Measurements from ENCODE around the gene PGBD5.

Gene PGBD5

DNA sequence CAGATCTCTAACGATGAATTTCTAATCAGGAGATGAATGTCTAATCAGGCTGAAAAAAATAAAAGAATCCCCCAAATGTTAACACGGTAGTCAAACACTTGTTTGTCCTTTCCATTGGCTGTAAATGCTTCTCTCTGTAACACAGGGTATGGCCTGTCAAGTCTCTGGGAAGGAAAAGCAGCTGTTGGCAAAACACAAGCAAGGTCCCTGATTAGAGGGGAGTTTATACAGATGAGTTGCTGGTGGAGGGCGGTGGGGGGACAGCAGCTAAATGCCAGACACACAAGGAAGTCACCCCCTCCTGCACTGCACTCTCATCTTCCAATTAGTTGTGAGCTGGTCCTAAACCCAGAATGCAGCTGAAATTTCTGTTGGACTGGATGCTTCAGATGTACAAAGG lies 51.0 kb downstream of the PGBD5 start:
- Histone ChIP-seq H3K36me3 (no peaks in the 10 kb centered on the region), H3K9me3 (no peaks in the 10 kb centered on the region), H3K4me3 (ENCODE audit: low read depth in 1 of 2, low read length in 1 of 2) (no peak overlapping the region), H3K27ac (no peak overlapping the region), H3K27me3 (peaks cover 16% of the 10 kb centered on the region), H3K4me1 (ENCODE audit: control insufficient read depth in 1 of 2, insufficient read depth in 1 of 2, low read depth in 1 of 2, low read length in 1 of 2) (no peaks in the 10 kb centered on the region)
- TF ChIP-seq, protein P1, sequence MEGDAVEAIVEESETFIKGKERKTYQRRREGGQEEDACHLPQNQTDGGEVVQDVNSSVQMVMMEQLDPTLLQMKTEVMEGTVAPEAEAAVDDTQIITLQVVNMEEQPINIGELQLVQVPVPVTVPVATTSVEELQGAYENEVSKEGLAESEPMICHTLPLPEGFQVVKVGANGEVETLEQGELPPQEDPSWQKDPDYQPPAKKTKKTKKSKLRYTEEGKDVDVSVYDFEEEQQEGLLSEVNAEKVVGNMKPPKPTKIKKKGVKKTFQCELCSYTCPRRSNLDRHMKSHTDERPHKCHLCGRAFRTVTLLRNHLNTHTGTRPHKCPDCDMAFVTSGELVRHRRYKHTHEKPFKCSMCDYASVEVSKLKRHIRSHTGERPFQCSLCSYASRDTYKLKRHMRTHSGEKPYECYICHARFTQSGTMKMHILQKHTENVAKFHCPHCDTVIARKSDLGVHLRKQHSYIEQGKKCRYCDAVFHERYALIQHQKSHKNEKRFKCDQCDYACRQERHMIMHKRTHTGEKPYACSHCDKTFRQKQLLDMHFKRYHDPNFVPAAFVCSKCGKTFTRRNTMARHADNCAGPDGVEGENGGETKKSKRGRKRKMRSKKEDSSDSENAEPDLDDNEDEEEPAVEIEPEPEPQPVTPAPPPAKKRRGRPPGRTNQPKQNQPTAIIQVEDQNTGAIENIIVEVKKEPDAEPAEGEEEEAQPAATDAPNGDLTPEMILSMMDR (IDR thresholded peaks at IDR 0.05): no peak

DNA sequence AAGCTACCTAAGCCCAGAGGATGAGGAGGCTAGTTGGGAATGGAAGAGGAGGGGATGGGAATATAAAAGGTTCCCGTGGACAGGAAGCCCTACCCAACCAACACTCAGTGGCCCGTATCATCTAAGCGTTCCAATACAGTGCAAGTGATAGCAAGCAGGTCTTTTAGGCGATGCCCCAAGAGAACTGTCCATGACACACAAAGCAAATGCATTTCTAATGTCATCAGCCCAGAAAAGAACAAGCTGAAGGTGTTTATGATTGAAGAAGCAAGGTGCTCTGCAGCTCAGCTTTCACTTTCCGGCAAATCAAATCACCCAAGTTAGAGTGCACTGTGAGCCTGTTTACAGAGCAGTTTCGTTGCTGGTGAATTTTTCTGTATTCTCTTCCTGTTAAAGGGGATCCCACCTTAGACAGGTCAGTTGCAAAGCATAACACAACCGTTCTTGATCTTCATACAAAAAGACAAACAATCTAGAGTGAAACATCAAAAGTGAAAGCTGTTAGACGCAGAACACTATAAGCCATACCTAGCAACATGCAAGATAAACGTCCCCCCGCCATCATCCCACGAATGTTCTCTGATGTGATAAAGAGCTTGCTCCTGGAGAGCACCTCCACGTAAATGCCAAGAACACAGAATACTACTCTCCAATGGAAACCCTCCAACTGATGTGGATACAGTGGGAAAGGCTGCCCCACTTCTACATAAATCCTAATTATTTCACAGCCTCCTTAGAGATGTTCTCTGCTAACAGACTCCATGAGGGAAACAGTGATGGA lies 54.0 kb downstream of the PGBD5 start:
- TF ChIP-seq, protein P1 (IDR thresholded peaks at IDR 0.05): no peak
- no peak overlapping the region for H3K27ac ChIP-seq
- peaks cover 16% of the 10 kb centered on the region for H3K27me3 ChIP-seq
- no peaks in the 10 kb centered on the region for H3K9me3 ChIP-seq
- H3K36me3 ChIP-seq: no peaks in the 10 kb centered on the region
- H3K4me3 ChIP-seq (ENCODE audit: low read depth in 1 of 2, low read length in 1 of 2): no peak overlapping the region
- no peaks in the 10 kb centered on the region for H3K4me1 ChIP-seq (ENCODE audit: control insufficient read depth in 1 of 2, insufficient read depth in 1 of 2, low read depth in 1 of 2, low read length in 1 of 2)

DNA sequence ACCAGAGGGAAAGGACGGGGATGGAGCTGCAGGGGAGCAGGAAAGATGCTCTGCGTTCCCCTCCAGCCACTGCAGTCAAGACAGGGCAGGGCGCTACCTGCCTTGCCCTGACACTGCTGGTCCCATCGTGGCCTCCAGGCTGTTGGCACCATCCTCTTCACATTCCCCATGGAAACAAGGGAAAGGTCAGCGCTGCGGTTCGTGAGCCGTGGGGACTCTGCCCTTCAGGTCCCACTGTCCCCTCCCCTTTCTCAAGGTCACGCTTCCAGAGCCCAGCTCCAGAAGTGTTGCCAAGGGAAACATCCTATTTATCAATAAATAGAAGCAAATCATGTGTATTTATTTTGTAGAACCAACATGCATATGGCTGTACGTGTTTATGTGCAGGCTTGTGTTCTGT lies 56.0 kb downstream of the PGBD5 start:
- H3K4me1 ChIP-seq (ENCODE audit: control insufficient read depth in 1 of 2, insufficient read depth in 1 of 2, low read depth in 1 of 2, low read length in 1 of 2): no peaks in the 10 kb centered on the region
- H3K27ac ChIP-seq: no peak overlapping the region
- no peak overlapping the region for H3K4me3 ChIP-seq (ENCODE audit: low read depth in 1 of 2, low read length in 1 of 2)
- no peaks in the 10 kb centered on the region for H3K9me3 ChIP-seq
- TF ChIP-seq, protein P1 (IDR thresholded peaks at IDR 0.05): no peak
- peaks cover 5% of the 10 kb centered on the region for H3K27me3 ChIP-seq
- H3K36me3 ChIP-seq: no peaks in the 10 kb centered on the region

DNA sequence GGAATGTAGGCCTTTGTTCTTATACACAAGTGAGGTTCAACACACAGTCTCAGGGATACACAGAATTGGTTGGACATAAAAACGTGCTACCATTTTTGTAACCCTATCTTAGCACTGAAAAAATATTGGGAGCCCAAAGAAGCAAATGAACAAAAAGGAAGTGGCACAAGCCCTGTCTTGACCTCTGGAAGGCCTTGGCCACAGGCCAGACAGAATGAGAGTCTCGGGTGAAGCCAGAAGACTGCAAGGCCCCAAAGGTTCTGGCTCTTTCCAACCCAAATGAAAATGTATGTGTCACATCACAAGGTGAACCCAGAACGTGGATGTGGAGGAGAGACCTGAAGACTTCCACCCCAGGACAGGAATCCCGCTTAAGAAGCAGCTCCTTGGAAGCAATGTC lies 57.3 kb downstream of the PGBD5 start:
- Histone ChIP-seq H3K4me3 (ENCODE audit: low read depth in 1 of 2, low read length in 1 of 2) (no peak overlapping the region), H3K27ac (no peak overlapping the region), H3K4me1 (ENCODE audit: control insufficient read depth in 1 of 2, insufficient read depth in 1 of 2, low read depth in 1 of 2, low read length in 1 of 2) (no peaks in the 10 kb centered on the region), H3K9me3 (no peaks in the 10 kb centered on the region), H3K27me3 (peaks cover 3% of the 10 kb centered on the region), H3K36me3 (no peaks in the 10 kb centered on the region)
- TF ChIP-seq, protein P1 (IDR thresholded peaks at IDR 0.05): no peak

DNA sequence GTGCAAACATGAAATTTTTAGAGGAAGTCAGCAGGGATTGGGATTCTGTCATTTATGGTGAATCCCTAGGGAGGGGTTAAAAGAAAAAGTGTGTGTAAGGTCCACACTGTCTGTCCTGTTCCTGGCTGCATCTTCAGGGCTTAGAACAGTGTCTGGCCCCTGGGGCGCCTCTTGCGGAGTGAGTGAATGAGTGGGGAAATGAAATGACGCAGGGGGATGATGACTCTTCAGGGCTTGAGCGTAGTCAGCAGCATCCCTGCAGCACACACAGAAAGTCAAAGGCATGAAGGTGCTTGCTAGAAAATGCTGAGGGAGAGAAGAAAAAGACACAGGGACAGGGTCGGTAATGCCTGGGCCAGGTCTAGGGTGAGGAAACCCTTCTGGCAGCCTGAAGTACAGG lies 57.8 kb downstream of the PGBD5 start:
- Histone ChIP-seq H3K27ac (no peak overlapping the region), H3K4me3 (ENCODE audit: low read depth in 1 of 2, low read length in 1 of 2) (no peak overlapping the region), H3K9me3 (no peaks in the 10 kb centered on the region), H3K36me3 (no peaks in the 10 kb centered on the region), H3K4me1 (ENCODE audit: control insufficient read depth in 1 of 2, insufficient read depth in 1 of 2, low read depth in 1 of 2, low read length in 1 of 2) (no peaks in the 10 kb centered on the region), H3K27me3 (peaks cover 3% of the 10 kb centered on the region)
- TF ChIP-seq, protein P1 (IDR thresholded peaks at IDR 0.05): no peak

Data from neutrophil (primary cell).